NCI-H510A treated with DMSO at 0.1 percent for 48 hours (cell line): ENCODE results near the gene TUBGCP6.
A peak's percentile ranks its signal among the peaks of the same experiment; 100 is the strongest.

Experiments
- DNase-seq: peaks from one replicate; lab custom pipeline; 2025; lab: John Stamatoyannopoulos, UW

TUBGCP6 gene

DNA sequence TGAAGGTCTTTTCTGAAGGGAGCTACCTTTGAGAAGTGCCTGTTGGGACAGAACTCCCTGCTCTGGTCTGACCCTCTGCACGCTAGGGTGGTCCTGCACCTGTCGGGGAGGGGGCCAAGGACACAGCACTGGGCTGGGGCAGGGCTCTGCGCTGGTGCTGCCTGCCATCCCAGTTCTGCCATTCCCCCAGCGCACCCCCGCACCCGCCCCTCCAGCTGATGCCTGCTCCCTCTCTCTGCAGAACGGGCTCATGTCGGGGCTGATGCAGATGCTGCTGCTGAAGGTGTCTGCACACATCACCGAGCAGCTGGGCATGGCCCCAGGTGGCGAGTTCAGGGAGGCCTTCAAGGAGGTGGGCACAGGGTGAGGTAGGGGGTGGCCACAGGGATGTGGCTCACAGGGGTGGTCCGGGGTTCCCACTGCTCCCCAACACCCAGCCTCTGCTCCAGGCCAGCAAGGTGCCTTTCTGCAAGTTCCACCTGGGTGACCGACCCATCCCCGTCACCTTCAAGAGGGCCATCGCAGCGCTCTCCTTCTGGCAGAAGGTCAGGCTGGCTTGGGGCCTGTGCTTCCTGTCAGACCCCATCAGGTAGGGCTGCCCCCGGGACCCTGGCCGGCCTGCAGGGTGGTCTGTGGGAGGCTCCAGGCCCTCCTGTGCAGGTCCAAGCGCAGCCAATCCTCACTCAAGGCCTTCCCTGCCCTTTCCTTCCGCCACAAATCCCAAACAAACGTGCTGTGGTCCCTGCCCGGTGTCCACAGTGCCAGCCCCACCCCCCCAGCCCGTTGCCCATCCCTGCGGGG lies 47.6 kb downstream of the TUBGCP6 start:
- no peak for DNase-seq

- no peak for DNase-seq
These were observed 48.6 kb downstream of the TUBGCP6 start for GRCh38 chr22:50196256-50196655.

GRCh38 chr22:50194037-50194805 lies 50.6 kb downstream of the TUBGCP6 start:
- no peak for DNase-seq

DNA sequence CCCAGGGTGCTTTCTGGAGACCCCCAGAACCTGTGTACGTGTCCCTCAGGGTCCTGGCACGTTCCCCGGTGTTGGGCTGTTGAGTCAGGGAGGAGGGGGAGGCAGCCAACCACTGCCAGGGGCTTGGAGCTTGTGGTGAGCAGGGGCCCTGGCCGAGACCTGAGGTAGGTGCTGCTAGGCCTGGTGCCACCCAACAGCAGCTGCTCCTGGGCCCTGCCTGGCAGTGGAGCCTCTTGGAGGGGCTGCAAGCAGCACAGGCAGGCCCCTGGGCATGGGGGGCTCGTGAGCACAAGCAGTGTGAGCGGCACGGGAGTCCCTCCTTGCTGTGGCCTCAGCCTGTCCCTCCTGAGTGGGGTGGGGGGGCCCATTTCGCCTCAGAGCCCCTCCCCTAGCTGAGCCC lies 51.2 kb downstream of the TUBGCP6 start:
- DNase-seq = no peak

DNA sequence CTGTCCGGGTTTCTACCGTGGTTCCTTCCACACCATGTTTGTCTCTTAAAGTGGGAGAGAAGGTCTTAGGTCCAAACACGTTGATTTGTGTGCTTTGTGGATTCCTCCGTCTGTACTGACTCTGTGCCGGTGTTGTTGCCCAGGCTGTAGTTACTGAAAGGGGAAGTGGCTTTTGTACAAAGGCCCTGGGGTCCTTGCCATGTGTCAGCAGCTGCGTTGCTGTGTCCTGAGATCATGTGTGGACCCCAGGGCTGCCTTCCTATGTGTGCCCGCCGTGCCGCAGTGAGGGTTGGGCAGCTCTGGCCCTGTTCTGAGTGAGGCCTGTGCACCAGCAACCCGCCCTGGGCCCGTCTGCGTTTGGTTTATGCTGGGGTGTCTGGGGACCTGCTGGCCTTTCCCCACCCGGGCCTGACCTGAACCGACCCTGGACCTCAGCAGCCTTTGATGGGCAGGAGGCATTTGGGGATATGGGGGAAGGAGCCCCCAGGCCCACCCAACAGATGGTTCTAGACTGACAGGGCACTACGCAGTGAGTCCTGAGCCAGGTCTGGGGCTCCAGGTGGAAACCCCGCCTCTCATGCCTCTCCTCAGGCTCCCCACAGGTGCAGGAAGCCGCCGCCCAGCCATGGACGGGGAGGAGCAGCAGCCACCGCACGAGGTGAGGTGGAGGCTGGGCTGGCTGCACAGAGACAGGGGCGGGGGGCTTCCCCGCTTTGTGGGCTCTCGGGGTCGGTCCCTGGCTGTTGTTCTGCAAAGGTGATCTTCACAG lies 52.2 kb downstream of the TUBGCP6 start:
- no peak for DNase-seq

DNA sequence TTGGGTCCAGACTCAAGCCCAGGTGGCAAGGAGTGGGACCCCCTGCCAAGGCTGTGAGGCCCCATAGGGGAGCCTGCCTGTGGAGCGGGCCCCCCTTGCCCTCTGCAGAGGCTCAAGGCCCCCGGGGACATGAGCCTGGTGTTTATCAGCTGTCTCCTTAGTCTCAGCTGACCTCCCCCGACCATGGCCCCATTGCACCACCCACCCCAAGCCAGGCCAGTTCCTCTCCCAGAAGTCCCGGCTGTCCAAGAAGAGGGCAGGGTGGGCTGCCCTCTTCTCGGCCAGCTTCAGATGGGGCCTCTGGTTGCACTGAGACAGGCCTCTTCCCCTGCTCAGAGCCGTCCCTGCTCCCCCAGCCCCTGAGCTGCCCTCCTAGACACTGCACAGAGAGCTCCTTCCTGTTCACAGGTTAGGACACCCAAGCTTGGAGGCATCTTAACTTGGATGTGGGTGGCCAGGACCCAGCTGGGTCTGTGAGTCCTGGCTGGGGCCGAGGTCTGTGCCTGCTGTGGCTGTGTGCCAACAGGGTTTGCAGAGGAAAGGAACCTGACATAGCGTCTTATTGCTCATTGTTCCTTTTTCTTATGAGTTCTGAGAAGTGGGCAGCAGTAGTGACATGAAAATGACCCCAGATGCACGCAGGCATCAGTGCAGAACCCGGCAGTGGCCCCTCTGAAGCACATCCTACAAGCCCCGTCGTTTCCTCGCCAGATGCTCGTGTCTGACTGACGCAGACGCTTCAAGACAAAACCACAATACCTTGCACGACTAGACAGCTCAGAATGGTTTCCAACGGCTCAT lies 53.7 kb downstream of the TUBGCP6 start:
- DNase-seq = no peak

DNA sequence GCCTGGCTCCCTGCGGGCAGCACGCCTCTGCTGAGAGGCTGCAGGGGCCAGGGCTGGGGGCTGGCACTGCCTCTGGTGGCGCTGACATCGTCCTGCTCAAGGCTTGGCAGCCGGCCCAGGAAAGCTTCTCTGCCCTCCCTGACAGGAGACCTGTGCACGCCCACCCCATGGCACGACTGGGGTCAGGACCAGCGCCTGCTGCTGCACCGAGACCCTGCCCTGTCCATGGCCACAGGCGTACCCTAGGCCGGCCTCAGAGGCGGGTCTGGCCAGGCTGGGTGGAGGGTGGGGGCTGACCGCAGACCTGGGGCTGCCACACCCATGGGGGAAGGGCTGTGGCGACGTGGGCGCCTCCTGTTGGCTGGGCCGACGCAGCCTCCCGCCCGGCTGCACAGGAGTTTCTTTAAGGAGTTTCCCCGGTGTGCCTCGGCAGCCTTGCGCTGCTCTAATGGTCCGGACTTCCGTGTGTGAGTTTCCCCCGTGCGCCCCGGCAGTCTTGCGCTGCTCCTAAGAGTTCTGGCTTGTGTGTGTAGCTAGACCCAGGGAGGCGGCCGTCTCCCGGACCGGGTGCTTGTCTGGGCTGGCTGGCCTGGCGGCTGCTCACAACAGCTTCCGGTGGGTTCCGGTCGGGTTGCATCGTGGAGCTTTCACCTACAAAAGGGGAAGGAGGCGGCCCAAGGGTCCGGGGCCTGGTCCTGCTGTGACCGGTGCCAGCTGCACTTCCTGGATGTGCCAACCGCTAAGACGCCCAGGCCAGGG lies 54.5 kb downstream of the TUBGCP6 start:
- DNase-seq = peak; percentile 64

DNA sequence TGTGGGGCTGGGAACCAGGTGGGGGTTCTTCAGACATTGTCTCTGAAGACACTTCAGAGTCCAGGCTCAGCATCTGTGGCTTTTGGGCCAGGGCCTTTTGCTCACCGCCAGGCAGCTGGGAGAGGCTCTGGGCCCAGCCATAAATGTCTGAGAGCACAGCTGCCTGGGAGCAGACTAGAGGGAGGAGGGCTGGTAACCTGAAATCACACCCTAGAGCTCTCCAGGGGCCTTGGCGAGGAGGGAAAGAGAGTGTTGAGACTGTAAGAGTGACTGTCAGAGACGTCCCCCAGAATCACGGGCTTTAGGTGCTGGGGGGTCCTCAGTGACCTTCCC lies 55.0 kb downstream of the TUBGCP6 start:
- DNase-seq = peak; percentile 64

DNA sequence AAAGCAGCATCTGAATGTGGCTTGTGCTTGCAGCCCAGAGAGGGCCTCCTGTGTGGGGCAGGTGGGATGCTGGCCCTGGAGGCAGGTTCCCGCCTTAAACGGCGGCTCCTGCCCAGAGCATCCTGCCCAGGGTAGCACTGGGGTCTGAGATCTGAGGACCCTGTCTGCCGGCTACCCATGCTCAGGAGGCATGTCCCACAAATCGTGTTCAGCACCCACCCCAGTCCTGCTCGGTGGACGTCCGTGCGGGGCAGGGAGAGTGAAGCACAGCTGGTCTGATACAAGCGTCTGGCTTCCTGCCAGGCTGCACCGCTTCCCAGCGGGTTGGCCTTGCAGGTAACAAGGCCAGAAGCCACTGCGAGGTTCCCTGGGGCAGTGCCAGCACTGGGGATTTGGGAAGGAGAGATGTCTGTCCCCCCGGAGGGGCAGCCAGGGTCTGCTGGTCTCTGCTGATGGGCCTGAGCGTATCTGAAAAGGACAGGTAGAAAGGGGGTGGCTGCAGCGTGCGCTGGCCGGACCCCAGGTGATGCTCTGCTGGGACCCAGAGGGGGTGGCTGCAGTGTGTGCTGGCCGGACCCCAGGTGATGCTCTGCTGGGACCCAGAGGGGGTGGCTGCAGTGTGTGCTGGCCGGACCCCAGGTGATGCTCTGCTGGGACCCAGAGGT lies 55.5 kb downstream of the TUBGCP6 start:
- no peak for DNase-seq

GRCh38 chr22:50188356-50188755 lies 56.5 kb downstream of the TUBGCP6 start:
- no peak for DNase-seq

- DNase-seq = no peak
These were observed 57.9 kb downstream of the TUBGCP6 start for GRCh38 chr22:50186761-50187523.

DNA sequence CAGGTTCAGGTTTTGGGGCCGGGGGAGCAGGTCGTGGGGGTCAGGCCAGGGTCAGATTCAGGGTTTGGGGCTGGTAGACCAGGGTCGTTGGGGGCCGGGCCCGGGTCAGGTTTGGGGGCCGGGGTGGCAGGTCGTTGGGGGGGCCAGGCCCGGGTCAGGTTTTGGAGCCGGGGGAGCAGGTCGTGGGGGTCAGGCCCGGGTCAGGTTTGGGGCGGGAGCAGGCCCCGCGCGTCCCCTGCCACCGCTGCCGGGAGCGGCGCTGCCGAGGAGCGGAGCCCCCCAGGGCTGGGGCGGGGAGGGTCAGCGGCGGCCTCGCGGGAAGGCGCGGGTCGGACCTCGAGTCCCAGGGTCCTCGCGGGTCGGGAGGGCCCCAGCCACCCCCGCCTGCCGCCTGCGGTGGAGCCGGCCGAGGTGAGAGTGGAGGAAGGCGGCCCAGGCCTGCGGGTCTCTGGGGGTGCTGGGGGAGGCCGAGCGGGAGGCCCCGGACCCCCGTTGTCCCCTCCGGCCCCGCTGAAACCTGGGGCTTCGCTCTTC lies 58.6 kb downstream of the TUBGCP6 start:
- DNase-seq = no peak

DNA sequence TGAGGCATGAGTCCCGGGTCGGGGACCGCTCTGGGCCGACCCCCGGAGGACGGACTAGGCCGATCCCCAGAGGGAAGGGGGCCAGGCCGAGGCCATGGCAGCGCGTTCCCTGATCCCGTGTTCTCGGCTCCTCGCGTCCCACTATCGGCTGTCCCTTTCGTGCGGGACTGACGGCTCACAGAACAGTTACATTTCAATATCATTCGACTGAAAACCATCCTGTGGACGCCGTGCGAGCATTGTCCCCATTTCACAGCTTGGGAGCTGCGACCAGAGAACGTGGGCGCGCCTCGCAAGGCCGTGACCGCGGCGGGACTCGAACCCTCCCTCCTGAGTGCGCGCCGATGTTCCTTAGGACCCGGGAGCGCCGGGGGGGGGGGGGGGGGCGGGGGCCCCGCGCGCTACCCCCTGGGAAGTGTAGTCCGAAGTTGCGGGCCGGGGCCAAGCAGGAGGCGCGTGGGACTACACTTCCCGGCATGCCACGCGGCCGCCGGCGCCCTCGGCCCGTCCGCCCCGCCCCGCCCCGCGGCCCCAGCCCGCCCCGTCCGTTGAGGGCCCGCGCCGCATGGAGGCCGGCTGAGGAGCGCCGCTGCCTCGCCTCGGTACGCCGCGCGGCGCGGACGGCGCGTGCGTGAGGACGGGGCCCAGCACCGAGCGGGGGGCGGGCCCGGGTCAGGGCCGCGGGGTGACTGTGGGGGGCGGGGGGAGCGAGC lies 59.3 kb downstream of the TUBGCP6 start, which contains the start of gene TRABD:
TSS of gene TRABD (plus strand) at position 539 of the 713 bp plus-strand sequence. CDS start 7,148 bp downstream, outside the sequence.
- peak; percentile 59 for DNase-seq

- no peak for DNase-seq
These were observed 59.9 kb downstream of the TUBGCP6 start for GRCh38 chr22:50184902-50185374.

DNA sequence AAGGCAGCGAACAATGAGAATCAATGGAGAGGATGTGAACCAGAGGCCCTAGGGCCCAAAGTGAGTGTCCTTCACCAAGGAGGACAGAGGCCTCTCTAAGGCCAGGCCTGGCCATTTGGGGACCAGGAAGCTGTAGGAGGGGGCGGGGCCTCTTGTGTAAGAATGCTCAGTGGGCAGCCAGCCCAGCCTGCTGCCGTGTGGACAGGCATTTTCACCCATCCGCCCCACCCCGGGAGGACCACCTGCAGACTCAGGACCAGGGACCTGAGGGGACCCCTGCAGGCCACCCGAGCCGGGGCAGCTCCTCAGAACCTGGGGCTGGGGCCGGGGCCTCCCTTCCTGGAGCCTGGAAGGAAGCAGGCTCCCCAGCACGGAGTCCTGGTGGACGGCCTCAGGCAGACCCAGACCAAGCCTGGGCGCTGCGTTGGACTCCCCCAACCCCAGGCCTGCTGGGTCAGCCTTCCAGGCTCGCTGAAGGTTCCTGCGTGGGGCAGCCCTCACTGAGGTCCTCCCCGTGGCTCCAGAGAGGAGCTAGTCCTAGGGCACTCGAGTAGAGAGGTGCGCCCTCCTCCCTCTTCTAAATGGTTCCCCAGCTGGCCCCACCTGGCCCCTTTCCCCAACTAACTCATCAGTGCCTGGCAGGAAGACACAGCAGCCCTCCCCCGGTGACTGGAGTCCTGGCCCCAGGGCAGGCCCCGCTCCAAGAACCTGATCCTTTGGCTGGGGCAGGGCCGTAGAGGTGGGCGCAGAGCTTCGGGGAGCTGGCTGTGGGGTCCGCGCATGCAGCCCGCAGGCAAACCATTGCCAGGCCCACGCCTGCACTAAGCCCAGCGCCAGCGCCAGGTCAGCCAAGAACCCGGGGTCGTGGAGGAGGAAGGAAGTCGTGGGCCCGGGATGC lies 60.6 kb downstream of the TUBGCP6 start:
- no peak for DNase-seq

- DNase-seq = no peak
These were observed 61.5 kb downstream of the TUBGCP6 start for GRCh38 chr22:50183141-50183971.
